Transverse colon (tissue), 4 donors: ENCODE results near the gene CD300LG.

Experiments
- POLR2A ChIP-seq: fragments of 450-650 bp; IDR thresholded peaks from one replicate; pipeline ENCODE4 v1.6.1; 2016; ENCODE audit warnings: antibody characterized with exemption, mild to moderate bottlenecking, moderate library complexity
- POLR2AphosphoS5 ChIP-seq, 3 donors: sonication (generic); formaldehyde crosslinking; IDR thresholded peaks; one replicate each; pipeline ENCODE4 v1.6.1; 2016; ENCODE audit warnings: antibody characterized with exemption in 3 of 3
- TF ChIP-seq, protein P1 (sequence below), 5 experiments: fragments of 200-600 bp in 3 of 5; fragments of 450-650 bp in 2 of 5; sonication (generic) in 3 of 5; IDR thresholded peaks; 1 replicate in 2 of 5; 2 replicates in 3 of 5; pipeline ENCODE4 v1.5.1; 2016 to 2017; ENCODE audit warnings: antibody characterized with exemption in 5 of 5, inconsistent platforms in 3 of 5, mild to moderate bottlenecking in 2 of 5, moderate library complexity in 1 of 5

DNA sequence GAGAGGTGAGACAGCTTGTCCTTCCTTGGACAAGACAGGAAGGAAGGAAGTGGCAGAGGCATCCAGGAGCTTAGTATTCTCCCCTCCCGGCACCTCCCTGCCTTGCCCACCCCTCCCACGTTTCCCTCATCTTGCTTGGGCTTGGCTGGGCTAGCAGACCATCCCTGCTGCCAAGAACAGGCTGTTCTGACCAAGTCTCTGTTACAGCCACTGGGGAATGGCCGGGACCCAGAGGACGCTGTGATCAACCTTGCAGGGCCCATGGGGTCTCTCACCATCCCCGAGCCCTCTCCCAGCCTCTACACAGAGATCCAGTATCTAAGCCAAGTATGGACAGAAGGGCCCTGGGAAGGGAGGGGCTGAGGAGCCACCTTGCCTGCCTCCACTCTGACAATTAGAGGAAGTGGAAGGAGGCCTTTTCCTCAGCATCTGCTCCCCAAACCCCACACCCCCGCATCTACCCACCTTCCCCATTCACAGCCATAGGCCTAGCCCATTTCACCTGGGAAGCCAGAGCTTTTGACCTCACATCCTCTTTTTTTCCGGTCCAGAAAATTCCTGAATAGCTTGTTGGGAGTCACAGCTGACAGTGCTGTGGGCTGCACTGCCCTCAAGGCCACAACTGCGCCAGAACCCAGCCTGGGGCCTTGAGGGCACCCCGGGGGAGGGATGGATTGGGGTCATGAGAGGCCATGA lies 14.1 kb downstream of the CD300LG start:
- TF ChIP-seq POLR2AphosphoS5 (IDR thresholded peaks at IDR 0.05) (no peak), POLR2A (no peak)
- TF ChIP-seq, protein P1, sequence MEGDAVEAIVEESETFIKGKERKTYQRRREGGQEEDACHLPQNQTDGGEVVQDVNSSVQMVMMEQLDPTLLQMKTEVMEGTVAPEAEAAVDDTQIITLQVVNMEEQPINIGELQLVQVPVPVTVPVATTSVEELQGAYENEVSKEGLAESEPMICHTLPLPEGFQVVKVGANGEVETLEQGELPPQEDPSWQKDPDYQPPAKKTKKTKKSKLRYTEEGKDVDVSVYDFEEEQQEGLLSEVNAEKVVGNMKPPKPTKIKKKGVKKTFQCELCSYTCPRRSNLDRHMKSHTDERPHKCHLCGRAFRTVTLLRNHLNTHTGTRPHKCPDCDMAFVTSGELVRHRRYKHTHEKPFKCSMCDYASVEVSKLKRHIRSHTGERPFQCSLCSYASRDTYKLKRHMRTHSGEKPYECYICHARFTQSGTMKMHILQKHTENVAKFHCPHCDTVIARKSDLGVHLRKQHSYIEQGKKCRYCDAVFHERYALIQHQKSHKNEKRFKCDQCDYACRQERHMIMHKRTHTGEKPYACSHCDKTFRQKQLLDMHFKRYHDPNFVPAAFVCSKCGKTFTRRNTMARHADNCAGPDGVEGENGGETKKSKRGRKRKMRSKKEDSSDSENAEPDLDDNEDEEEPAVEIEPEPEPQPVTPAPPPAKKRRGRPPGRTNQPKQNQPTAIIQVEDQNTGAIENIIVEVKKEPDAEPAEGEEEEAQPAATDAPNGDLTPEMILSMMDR (IDR thresholded peaks at IDR 0.05), result no peak
